Cortex of kidney (tissue), 1 donor: ENCODE measurements around the gene LDHD.

ENCODE experiments used
- DNase-seq: peaks from one replicate; lab custom pipeline; 2025; lab: John Stamatoyannopoulos, UW

The LDHD gene

GRCh38 chr16:75081179-75081859 is 35.3 kb downstream of the LDHD start:
- no peak for DNase-seq

GRCh38 chr16:75080205-75081029 is 36.2 kb downstream of the LDHD start:
- no peak for DNase-seq

GRCh38 chr16:75079346-75079926 is 37.1 kb downstream of the LDHD start:
- no peak for DNase-seq

- no peak for DNase-seq
These were observed 37.7 kb downstream of the LDHD start for GRCh38 chr16:75078886-75079285.

GRCh38 chr16:75075688-75076268 is 40.8 kb downstream of the LDHD start:
- DNase-seq: no peak

GRCh38 chr16:75074920-75075687 is 41.5 kb downstream of the LDHD start:
- no peak for DNase-seq

GRCh38 chr16:75074304-75074793 is 42.2 kb downstream of the LDHD start:
- DNase-seq: no peak

- no peak for DNase-seq
These were observed 42.9 kb downstream of the LDHD start for GRCh38 chr16:75073545-75074303.

- no peak for DNase-seq
These were observed 44.2 kb downstream of the LDHD start for GRCh38 chr16:75072239-75072947.

- DNase-seq: no peak
These were observed 45.0 kb downstream of the LDHD start for GRCh38 chr16:75071621-75072020.

- no peak for DNase-seq
These were observed 46.4 kb downstream of the LDHD start for GRCh38 chr16:75070012-75070841.

- no peak for DNase-seq
These were observed 48.2 kb downstream of the LDHD start for GRCh38 chr16:75068085-75069031.

- DNase-seq: no peak
These were observed 49.6 kb downstream of the LDHD start for GRCh38 chr16:75066861-75067447.

- DNase-seq: no peak
These were observed 50.9 kb downstream of the LDHD start for GRCh38 chr16:75065521-75066149.

- DNase-seq: no peak
These were observed 51.5 kb downstream of the LDHD start for GRCh38 chr16:75065149-75065505.

GRCh38 chr16:75064403-75065148 is 52.0 kb downstream of the LDHD start:
- DNase-seq: no peak
